Subcutaneous adipose tissue (tissue), 4 donors: ENCODE results near the gene SAP30. TPM values are rescaled to one million over a fixed set of nuclear protein-coding genes. Genes with fewer than 3 reads are reported as not detected.

Source experiments
- CTCF ChIP-seq: fragments of 450-650 bp; IDR thresholded peaks from one replicate; pipeline ENCODE4 v1.5.1; 2016; ENCODE audit warnings: low read depth, mild to moderate bottlenecking, control low read depth, antibody characterized with exemption, moderate library complexity
- total RNA-seq, 4 donors: library from RNA; depleted of rRNA; stranded (reverse); fragments of >200 nt; gene quantifications; one replicate each; pipeline ENCODE4 v1.1.0, GENCODE V29; 2016

Gene SAP30
- total RNA-seq, 4 donors from 2014 or later: 26.4 to 53.7 (median 39.3) TPM

DNA sequence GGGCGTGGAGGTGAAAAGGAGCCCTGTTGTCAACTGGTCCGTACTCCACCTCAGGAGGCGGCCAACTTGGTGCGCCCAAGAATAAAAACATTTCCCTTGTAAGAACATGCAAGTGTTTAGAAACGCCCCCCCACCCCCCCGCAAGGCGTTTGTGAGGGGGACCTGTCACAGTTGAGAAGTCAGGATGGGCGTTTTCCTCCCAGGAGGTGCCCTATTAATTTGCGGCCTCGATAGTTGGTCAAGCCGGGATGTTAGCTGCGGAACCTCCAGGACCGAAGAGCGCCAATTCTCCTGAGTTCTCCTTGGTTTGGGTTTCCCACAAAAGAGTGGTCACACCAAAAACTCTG is 651 bp upstream of the SAP30 start:
- no peak for TF ChIP-seq CTCF

GRCh38 chr4:173371292-173372192 is 788 bp downstream of the SAP30 start:
- no peak for TF ChIP-seq CTCF

DNA sequence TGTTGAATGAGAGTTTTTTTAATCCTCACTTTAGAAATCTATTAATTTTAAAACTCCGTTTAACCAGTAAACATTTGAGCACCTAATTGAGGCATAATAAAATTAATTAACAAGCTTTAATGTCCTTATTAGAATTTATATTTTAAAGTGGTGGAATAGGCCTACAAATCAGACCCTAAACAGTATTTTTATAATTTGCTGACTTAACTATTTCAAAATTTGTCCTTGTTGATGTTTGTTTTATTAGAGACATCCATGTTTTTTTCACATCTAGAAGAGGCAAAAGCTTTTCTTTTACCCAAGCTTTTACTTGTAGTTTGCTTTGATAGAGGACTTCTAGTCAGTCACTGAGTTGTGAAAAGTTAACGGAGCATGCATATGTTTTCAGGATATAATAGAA is 3.8 kb downstream of the SAP30 start:
- TF ChIP-seq CTCF: no peak

GRCh38 chr4:173379929-173380328 is 9.2 kb downstream of the SAP30 start:
- TF ChIP-seq CTCF: no peak

DNA sequence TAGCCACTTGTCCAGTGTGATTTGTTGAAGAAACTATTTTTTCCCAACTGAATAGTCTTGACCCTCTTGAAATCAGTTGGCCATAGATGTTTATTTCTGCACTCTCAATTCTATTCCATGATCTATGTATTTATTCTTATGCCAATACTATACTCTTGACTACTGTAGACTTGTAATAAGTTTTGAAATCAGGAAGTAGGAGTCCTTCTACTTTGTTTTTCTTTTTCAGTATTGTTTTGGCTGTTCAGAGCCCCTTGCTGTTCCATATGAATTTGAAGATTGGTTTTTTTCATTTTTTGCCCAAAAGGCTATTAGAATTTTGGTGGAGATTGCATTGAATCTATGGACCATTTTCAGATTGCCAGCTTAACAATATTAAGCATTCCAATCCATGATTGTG is 10.2 kb downstream of the SAP30 start:
- no peak for TF ChIP-seq CTCF

- TF ChIP-seq CTCF: no peak
Measured at GRCh38 chr4:173381610-173382009, 10.9 kb downstream of the SAP30 start.

DNA sequence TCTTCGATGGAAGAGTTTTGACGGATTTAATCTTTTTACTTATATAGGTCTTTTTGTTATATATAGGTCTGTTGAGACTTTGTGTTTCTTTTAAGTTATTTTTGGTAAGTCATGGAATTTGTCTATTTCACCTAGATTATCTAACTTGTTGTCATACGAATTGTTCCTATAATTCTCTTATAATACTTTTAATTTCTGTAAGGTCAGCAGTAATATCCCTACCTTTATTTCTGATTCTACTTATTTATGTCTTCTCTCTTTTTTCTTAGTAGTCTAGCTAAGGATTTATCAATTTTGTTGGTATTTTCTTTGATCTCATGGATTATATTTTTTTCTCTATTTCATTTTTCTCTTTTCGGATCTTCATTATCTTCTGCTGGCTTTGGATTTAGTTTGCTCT is 11.6 kb downstream of the SAP30 start:
- TF ChIP-seq CTCF: no peak
